Stimulated activated CD4-positive, alpha-beta T cell treated with anti-CD3 and anti-CD28 coated beads, Interleukin-12 subunit alpha, Interleukin-12 subunit beta, amount 100 ng/mL, for 48 hours (primary cell): ENCODE data around the gene SPOCK2.

ENCODE experiments used
- DNase-seq, 3 donors: peaks; one replicate each; pipeline ENCODE4 v3.0.0-alpha.2; 2020; ENCODE audit warnings: low read depth in 2 of 3, low spot score in 1 of 3

The SPOCK2 gene

DNA sequence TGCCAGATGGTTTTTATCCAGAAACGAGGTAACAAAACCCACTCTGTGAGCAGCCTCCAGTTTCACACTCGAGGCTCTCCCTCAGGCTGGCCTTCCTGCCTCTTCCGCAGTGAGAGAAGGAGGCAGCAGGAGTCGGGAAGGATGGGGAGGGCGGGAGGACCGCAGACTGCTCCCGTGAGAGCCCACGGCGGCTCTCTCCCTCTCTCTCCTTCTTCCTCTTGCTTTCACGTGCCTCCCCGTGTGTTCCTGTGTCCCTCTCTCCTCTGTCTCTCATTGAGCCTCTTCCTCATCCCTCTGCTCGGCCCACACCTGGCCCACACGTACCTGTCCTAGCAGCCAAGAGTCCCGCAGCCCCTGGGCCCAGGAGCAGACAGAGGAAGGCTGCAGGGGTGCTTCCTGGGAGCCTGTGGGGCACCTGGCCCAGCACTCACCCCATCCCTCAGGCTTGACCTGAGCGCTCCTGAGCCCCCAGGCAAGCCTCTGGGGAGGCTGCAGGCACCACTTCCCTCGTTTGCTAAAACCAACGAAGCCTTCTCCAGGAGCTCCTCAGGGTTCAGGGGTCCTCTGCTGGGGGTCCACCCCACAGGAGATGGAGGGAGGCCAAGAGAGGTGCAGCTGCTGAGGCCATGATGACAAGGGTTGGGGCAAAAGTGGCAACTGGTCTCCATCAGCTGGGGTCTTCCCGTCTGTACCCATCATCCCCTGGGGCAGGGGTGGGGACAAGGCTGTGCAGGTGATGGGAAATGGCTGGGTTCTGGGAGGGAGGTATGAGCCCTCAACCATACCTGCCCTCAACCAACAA is 13.6 kb downstream of the SPOCK2 start:
- DNase-seq: no peak

DNA sequence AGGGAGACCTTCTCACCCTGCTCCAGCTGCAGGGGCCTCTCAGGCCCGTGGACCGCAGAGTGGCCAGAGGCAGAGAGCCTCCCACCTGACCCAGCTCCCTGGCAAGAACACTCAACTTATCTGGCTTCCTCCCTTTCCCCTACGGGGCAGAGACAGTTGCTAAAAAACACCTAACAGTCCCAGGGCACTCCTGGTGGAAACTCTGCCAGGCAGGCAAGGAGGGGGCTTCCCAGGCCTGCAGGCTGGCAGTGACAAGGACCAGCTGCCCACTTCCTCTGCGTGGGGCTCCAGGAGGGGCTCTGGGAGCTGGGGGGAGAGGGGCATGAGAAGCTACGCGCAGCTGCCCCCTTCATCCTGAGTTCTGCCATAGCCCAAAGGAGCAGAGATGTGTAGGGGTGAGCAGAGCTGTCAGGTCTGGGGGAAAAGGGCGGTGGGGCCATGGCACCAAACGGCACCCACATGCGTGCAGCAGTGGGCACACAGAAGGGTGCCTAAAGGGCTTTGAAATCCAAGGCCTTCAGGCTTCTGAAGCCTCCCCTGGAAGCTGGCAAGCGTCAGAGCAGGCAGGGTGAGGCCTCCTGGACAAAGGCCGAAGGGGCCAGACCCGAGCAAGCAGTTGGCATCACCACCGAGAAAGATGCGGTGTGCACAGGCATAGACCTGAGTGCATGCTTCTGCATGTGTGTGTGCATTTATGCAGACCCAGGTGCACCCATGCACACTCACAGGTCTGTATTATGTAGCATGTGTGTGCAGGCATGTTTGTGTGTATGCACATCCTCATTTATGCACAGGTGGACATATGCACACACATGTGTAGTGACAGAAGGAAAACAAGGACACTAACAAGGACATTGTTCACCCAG is 14.4 kb downstream of the SPOCK2 start:
- no peak for DNase-seq

DNA sequence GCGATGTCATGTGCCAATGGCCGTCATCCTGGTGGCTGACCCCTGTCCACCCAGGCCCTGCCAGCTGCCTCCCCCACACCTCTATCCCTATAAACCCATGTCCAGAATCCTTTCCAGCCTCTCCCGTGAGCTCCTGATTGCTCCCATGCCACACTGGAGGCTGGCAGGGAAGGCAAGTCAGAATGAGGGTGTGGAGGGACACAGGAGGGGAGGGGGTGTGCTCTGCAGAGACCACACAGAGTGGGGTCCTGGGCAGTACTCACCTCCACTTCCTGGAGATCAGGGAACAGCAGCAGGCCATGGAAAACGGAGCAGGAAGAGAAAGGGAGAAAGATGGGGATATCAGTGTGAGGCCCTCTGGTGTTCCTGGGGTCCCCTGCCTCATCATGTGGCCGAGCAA is 15.7 kb downstream of the SPOCK2 start:
- DNase-seq: no peak

DNA sequence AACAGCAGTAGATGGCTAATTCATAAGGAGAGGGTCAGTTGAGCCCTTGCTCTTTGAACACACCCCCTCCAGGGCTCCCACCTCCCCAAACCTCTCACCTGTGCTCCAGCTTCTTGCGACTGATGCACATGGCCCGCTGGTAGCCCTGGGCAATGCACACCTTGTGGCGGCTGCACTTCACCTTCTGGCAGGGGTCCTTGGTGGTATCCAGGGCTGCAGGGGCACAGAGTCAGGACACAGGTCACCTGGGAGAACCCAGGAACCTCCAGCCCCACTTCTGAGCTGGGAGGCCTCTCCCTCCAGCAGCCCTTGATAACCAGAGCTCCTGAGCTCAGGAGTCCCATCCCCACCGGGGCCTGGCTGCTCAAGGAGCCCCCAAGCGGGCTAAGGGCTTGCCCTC is 16.3 kb downstream of the SPOCK2 start:
- no peak for DNase-seq

DNA sequence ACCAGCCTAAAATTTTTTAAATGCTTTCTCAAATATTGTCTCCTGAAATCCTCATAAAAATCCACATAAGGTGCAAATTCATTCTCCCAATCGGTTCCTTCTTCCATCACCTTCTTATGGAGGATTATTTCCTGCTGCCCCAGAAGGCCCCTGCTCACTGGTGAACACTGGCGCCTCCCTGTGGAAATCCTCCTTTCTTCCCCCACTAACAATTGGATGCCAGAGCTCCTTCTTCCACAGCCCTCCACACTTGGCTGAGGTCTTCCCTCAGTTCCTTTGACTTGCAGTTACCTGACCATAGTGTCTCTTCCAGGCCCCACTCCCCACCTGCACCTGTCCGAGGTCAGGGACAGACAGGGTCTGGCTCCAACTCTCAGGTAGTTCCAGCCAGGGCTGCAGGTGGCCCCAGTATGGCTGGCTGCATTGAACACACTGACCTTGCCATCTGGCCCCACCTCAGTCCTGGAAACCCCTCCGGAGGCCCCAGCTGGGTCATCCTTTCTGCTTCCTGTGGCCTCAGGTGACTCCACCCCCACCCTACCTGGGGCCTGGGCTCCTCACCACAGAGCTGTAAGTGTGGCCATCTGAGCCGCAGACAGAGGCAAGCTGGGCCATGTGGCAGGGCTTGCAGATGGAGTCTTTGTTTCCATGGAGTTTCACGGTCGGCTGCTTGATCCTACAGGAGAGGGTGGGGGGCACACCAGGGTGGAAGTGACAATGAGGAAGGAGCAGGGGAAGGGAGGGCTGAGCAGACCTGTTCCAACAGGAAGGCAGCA is 18.4 kb downstream of the SPOCK2 start:
- DNase-seq: no peak

- no peak for DNase-seq
Observed at GRCh38 chr10:72068901-72069446, 19.4 kb downstream of the SPOCK2 start.

DNA sequence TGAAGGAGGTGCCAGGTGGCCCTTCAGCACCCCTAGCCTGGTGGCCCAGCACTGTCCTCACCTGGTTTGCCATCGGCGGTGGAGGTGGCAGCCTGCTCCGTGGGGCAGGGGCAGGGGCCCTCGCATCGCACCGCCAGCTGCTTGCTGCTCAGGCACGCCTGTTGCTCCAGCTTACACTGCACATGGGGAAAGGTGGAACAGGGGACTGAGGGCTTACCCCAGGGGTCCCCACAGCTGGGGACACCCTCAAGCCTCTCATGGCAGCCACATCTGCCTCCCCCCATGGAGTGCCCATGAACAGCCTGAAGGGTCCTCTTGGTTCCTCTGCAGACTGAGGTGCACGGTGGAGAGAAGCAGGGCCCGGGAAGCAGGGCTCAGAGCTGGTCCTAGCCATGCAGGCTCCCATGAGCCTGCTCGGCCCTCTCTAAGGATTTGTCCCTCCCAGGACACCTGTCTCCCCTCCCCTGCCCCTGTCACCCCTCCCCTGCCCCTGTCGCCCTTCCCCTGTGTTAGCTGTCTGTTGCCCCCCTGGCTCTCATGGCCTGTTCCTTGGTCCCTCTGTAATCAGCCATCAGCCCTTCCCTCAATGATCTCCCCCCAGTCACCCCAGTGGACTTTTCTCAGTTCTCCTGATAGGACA is 20.1 kb downstream of the SPOCK2 start:
- DNase-seq: no peak

DNA sequence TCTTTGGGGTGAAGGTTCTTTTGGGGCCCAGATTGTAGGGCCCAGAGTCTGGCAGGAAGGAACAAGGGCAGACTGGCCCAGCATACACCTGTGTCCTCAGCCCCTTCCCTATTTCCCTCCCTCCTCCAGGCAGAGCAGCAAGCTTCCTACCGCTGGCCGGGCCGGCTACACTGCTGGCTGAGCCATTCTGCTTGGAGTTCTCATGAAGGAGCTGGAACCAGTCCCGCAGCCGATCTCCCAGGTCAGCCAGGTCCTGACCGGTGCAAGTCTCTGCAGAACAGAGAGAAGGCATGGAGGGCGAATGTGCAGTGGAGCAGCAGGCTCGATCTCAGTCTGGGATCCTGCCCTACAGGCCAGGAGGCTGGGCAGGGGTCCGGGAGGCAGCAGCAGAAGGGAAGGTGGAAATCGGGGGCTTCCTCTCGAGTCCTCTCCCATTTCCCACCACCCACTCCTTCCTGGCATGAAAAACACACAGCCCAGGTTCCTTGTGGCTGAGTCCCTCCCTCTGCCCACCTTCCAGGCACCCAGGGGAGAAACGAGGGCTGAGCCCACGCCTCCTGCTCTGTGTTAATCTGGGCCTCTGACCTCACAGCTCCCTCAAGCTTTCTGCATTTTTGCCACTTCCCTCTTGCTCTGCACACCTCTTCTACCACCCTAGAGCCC is 20.8 kb downstream of the SPOCK2 start:
- DNase-seq: no peak

GRCh38 chr10:72066318-72067284 is 21.8 kb downstream of the SPOCK2 start:
- DNase-seq: no peak

- no peak for DNase-seq
Observed at GRCh38 chr10:72065439-72066025, 22.8 kb downstream of the SPOCK2 start.

- no peak for DNase-seq
Observed at GRCh38 chr10:72063703-72064391, 24.5 kb downstream of the SPOCK2 start.

DNA sequence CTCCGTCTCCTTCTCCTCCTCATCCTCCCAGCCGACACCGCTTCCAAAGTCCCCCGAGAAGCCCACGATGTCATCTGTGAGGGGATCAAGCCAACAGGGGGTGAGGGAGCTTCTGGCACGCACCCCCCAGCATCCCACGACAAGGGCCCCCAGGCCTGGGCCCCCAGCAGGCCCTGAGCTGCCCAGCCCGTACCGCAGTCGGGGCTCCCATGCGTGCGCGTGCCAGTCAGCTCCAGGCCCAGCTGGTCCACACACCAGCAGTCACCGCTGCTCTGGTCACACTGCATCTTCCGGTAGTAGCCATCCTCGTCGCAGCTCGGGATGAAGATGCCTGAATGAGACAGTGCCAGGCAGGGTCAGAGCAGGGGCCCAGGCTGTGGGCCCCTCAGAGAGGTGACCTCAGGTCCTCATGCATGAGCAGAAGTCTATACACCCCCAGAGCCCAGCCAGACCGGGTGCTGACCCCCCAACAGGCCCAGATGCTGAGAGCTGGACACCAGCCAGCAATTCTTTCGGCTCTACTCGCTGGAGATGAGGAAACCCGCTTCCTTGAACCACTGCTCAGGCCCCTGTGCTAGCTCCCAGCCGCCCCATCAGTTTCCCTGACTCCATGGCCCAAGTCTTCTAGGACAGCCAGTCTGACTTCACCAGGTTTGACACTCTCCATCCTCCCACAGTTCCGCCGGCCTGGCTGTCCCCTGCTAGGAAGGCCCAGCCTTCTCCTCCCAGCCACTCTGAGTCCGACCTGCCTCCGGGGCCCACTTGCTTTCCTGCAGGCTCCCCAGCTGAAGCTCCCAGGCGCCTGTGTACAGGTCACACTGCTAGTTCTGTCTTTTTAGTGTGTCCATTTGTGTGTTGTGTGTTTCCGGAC is 25.3 kb downstream of the SPOCK2 start:
- no peak for DNase-seq

- no peak for DNase-seq
Observed at GRCh38 chr10:72062382-72062781, 26.0 kb downstream of the SPOCK2 start.

GRCh38 chr10:72061930-72062329 is 26.4 kb downstream of the SPOCK2 start:
- no peak for DNase-seq

DNA sequence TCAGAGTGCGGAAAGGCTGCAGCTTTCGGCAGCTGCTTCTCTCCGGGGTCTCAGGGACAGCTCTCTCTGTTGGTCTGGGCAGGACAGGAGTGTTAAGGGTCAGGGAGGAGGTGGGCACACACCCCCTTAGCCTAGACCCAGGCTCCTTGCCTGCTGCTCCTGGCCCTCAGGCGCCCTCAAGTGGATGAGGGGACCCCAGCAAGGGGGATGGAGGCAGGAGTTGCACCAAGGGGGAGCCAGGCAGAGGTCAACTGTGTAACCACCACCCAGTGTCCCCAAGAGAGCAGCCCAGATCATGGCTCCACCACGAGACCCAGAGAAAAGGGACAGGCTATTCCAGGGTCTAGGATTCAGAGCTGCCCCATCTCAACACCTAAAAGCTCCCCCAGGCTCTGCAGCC is 26.9 kb downstream of the SPOCK2 start:
- DNase-seq: no peak

GRCh38 chr10:72059843-72060822 is 28.2 kb downstream of the SPOCK2 start:
- DNase-seq: no peak
